BE2C (cell line): ENCODE results near the gene P2RX2.

ENCODE experiments used
- DNase-seq: peaks from one replicate; pipeline ENCODE4 v3.0.0-alpha.2; 2020
- H3K27me3 ChIP-seq: fragments of 250-450 bp; sonication (Bioruptor Pico); 2 replicates; pipeline ENCODE4 v1.5.1; 2020; ENCODE audit warnings: mild to moderate bottlenecking
- H3K36me3 ChIP-seq: fragments of 250-450 bp; sonication (Bioruptor Pico); 2 replicates; pipeline ENCODE4 v1.5.1; 2020; ENCODE audit warnings: mild to moderate bottlenecking
- H3K4me1 ChIP-seq: fragments of 250-450 bp; sonication (Bioruptor Pico); 2 replicates; pipeline ENCODE4 v1.5.1; 2020
- H3K4me3 ChIP-seq: 2 replicates; pipeline ENCODE4 v1.5.1; 2011; ENCODE audit warnings: low read depth, low read length
- H3K9me3 ChIP-seq: fragments of 250-450 bp; sonication (Bioruptor Pico); 2 replicates; pipeline ENCODE4 v1.5.1; 2020
- CTCF ChIP-seq: IDR thresholded peaks from 2 replicates; pipeline ENCODE4 v1.5.1; 2012; ENCODE audit warnings: mild to moderate bottlenecking, low read depth, low read length

P2RX2 gene

GRCh38 chr12:132572106-132572505, 46.5 kb upstream of the P2RX2 start:
- Histone ChIP-seq H3K36me3 (no peaks in the 10 kb centered on the region; the same call in none of the 2 replicates), H3K4me3 (no peak overlapping the region), H3K27me3 (no peaks in the 10 kb centered on the region), H3K4me1 (no peaks in the 10 kb centered on the region), H3K9me3 (no peaks in the 10 kb centered on the region)
- no peak for TF ChIP-seq CTCF
- DNase-seq: no peak

GRCh38 chr12:132572801-132573760, 45.5 kb upstream of the P2RX2 start:
- H3K36me3 ChIP-seq: no peaks in the 10 kb centered on the region; the same call in none of the 2 replicates
- no peaks in the 10 kb centered on the region for H3K9me3 ChIP-seq
- DNase-seq: no peak
- no peaks in the 10 kb centered on the region for H3K4me1 ChIP-seq
- no peaks in the 10 kb centered on the region for H3K27me3 ChIP-seq
- TF ChIP-seq CTCF: no peak
- no peak overlapping the region for H3K4me3 ChIP-seq

GRCh38 chr12:132574271-132574996, 44.1 kb upstream of the P2RX2 start:
- no peaks in the 10 kb centered on the region; the same call in none of the 2 replicates for H3K36me3 ChIP-seq
- H3K9me3 ChIP-seq: no peaks in the 10 kb centered on the region
- H3K4me1 ChIP-seq: no peaks in the 10 kb centered on the region
- H3K27me3 ChIP-seq: no peaks in the 10 kb centered on the region
- TF ChIP-seq CTCF: no peak
- no peak overlapping the region for H3K4me3 ChIP-seq
- no peak for DNase-seq

GRCh38 chr12:132575661-132576060, 42.9 kb upstream of the P2RX2 start:
- TF ChIP-seq CTCF: no peak
- Histone ChIP-seq H3K4me1 (no peaks in the 10 kb centered on the region), H3K27me3 (no peaks in the 10 kb centered on the region), H3K9me3 (no peaks in the 10 kb centered on the region), H3K4me3 (no peak overlapping the region), H3K36me3 (no peaks in the 10 kb centered on the region; the same call in none of the 2 replicates)
- no peak for DNase-seq

GRCh38 chr12:132576701-132577100, 41.9 kb upstream of the P2RX2 start:
- no peak overlapping the region for H3K4me3 ChIP-seq
- DNase-seq: no peak
- no peaks in the 10 kb centered on the region for H3K27me3 ChIP-seq
- no peaks in the 10 kb centered on the region for H3K4me1 ChIP-seq
- no peaks in the 10 kb centered on the region; the same call in none of the 2 replicates for H3K36me3 ChIP-seq
- H3K9me3 ChIP-seq: no peaks in the 10 kb centered on the region
- no peak for TF ChIP-seq CTCF
